Measurements from ENCODE around the gene RHOBTB1. TPM values are rescaled to one million over a fixed set of nuclear protein-coding genes. Genes with fewer than 3 reads are reported as not detected.

RHOBTB1 gene
- total RNA-seq, 4 donors from 2014 or later: 22.2 to 47.7 (median 33.5) TPM

- Histone ChIP-seq H3K4me1 (peaks cover 6 to 14% of the 10 kb centered on the region in 2 donors), H3K27me3 (no peaks in the 10 kb centered on the region), H3K36me3 (no peaks in the 10 kb centered on the region), H3K4me3 (no peak overlapping the region), H3K9me3 (no peaks in the 10 kb centered on the region), H3K27ac (peak overlapping the region in 3 of 4 donors; percentile 21 to 49 (median 23))
- TF ChIP-seq POLR2A (IDR thresholded peaks at IDR 0.05): no peak
- TF ChIP-seq CTCF (IDR thresholded peaks at IDR 0.05 in 4 of 5, conservative IDR thresholded peaks at IDR 0.05 in 1 of 5): no peak
- intact Hi-C loops (cut with DNase I; ENCODE audit: low total_unique reads) (loop anchor here (1.0 to 2.0 kb wide), 3 partner anchors 81 to 147 kb away; no protein-coding TSS in a partner anchor), in situ Hi-C loops (cut with MboI; ENCODE audit: low sequenced_read_pairs in 4 of 4) (loop anchor here (5.0 to 25.0 kb wide), 4 partner anchors 146 to 324 kb away; no protein-coding TSS in a partner anchor)
- DNase-seq (no peak), ATAC-seq (peak in 1 of 2 donors; percentile 5)
These were observed 19.7 kb upstream of the RHOBTB1 start for GRCh38 chr10:60963441-60964256.

- H3K36me3 ChIP-seq: no peaks in the 10 kb centered on the region
- intact Hi-C loops (cut with DNase I; ENCODE audit: low total_unique reads): loop anchor here (2.0 kb wide), 1 partner anchor 80 kb away; no protein-coding TSS in a partner anchor
- H3K27ac ChIP-seq: no peak overlapping the region
- TF ChIP-seq POLR2A (IDR thresholded peaks at IDR 0.05) (no peak), CTCF (IDR thresholded peaks at IDR 0.05 in 4 of 5, conservative IDR thresholded peaks at IDR 0.05 in 1 of 5) (no peak)
- no peak for DNase-seq
- H3K9me3 ChIP-seq: no peaks in the 10 kb centered on the region
- no peak overlapping the region for H3K4me3 ChIP-seq
- peaks cover 6 to 14% of the 10 kb centered on the region in 2 donors for H3K4me1 ChIP-seq
- in situ Hi-C loops (cut with MboI; ENCODE audit: low sequenced_read_pairs in 4 of 4): loop anchor here (5.0 to 25.0 kb wide), 4 partner anchors 146 to 324 kb away; no protein-coding TSS in a partner anchor
- no peak for ATAC-seq
- no peaks in the 10 kb centered on the region for H3K27me3 ChIP-seq
These were observed 19.0 kb upstream of the RHOBTB1 start for GRCh38 chr10:60962946-60963345.

GRCh38 chr10:60960913-60961312, 16.9 kb upstream of the RHOBTB1 start:
- no peak for TF ChIP-seq CTCF (IDR thresholded peaks at IDR 0.05 in 4 of 5, conservative IDR thresholded peaks at IDR 0.05 in 1 of 5)
- TF ChIP-seq POLR2A (IDR thresholded peaks at IDR 0.05): no peak
- no peaks in the 10 kb centered on the region for H3K27me3 ChIP-seq
- peaks cover 6 to 14% of the 10 kb centered on the region in 2 donors for H3K4me1 ChIP-seq
- no peak overlapping the region for H3K4me3 ChIP-seq
- in situ Hi-C loops (cut with MboI; ENCODE audit: low sequenced_read_pairs in 4 of 4): loop anchor here (5.0 to 25.0 kb wide), 4 partner anchors 144 to 326 kb away; no protein-coding TSS in a partner anchor
- no peak for ATAC-seq
- no peak overlapping the region for H3K27ac ChIP-seq
- no peaks in the 10 kb centered on the region for H3K9me3 ChIP-seq
- H3K36me3 ChIP-seq: no peaks in the 10 kb centered on the region
- DNase-seq: no peak
- intact Hi-C loops (cut with DNase I; ENCODE audit: low total_unique reads): no loop called here

- TF ChIP-seq CTCF (IDR thresholded peaks at IDR 0.05 in 4 of 5, conservative IDR thresholded peaks at IDR 0.05 in 1 of 5) (no peak), POLR2A (IDR thresholded peaks at IDR 0.05) (no peak)
- ATAC-seq (no peak), DNase-seq (no peak)
- Histone ChIP-seq H3K4me3 (no peak overlapping the region), H3K9me3 (no peaks in the 10 kb centered on the region), H3K27ac (no peak overlapping the region), H3K4me1 (peaks cover 6 to 14% of the 10 kb centered on the region in 2 donors), H3K36me3 (no peaks in the 10 kb centered on the region), H3K27me3 (no peaks in the 10 kb centered on the region)
- intact Hi-C loops (cut with DNase I; ENCODE audit: low total_unique reads): no loop called here
- in situ Hi-C loops (cut with MboI; ENCODE audit: low sequenced_read_pairs in 4 of 4): loop anchor here (5.0 to 25.0 kb wide), 4 partner anchors 143 to 327 kb away; no protein-coding TSS in a partner anchor
These were observed 16.0 kb upstream of the RHOBTB1 start for GRCh38 chr10:60960031-60960430.
